T-helper 9 cell (primary cell): Measurements from ENCODE around the gene SCGN.

Experiments used
- DNase-seq: peaks from one replicate; pipeline ENCODE4 v3.0.0-alpha.2; 2020

Gene SCGN

GRCh38 chr6:25640891-25641290 lies 11.1 kb upstream of the SCGN start:
- DNase-seq, result no peak

DNA sequence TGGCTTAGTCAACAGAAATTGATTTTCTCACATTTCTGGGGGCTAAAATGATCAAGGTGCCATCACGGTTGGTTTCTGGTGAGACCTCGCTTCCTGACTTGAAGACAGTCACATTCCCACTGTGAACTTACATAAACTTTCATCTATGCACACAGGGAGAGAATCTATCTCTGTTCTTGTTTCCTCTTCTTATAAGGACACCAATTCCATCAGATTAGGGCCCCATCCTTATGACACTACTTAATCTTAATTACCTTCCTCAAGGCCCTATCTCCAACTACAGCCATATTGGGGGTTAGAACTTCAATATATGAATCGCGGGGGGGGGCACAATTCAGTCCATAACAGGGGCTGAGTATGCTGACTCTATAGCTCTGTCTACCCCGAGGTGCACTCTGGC lies 10.6 kb upstream of the SCGN start:
- DNase-seq, result no peak

- no peak for DNase-seq
Observed at GRCh38 chr6:25641940-25642666, 9.9 kb upstream of the SCGN start.

GRCh38 chr6:25642667-25643328 lies 9.2 kb upstream of the SCGN start:
- DNase-seq, result no peak

- DNase-seq, result no peak
Observed at GRCh38 chr6:25645916-25646315, 6.1 kb upstream of the SCGN start.

DNA sequence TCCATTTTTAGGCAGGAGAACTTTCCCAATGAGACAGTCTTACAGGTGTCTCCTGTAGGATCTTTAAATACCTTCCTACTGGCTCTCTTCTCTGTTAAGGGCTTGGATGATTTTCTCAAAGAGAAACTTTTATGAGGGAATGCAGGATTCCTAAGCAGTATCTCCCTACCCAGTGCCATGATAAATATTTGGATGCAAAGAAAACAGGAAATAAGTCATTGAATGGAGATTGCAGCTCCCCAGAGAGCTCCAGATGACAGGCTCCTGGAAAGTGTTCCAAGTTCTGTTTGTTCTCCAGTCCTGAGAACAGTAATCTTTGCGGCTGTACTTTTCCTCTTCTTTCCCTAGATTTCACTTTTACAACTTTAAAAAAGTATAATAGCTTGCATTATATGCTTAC lies 2.4 kb upstream of the SCGN start:
- no peak for DNase-seq

DNA sequence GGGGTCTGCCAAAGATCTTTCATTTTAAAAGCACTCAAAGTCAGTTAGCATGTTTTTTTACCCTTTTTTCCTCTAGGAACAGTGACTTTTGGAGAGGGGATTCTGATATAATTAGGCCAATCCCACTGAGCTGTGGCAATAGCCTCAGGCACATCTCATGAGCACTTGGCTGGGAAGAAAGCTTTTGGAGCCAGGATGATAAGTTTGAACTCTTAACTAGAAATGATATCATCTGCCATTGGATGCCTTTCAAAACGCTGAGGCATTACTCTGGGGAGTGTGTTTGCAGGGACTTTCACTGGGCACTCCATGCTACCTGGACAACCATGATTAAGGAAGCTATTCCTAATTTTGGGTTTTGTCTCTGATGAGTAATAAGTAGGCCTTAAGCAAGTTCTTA lies 3.7 kb downstream of the SCGN start:
- DNase-seq, result no peak

DNA sequence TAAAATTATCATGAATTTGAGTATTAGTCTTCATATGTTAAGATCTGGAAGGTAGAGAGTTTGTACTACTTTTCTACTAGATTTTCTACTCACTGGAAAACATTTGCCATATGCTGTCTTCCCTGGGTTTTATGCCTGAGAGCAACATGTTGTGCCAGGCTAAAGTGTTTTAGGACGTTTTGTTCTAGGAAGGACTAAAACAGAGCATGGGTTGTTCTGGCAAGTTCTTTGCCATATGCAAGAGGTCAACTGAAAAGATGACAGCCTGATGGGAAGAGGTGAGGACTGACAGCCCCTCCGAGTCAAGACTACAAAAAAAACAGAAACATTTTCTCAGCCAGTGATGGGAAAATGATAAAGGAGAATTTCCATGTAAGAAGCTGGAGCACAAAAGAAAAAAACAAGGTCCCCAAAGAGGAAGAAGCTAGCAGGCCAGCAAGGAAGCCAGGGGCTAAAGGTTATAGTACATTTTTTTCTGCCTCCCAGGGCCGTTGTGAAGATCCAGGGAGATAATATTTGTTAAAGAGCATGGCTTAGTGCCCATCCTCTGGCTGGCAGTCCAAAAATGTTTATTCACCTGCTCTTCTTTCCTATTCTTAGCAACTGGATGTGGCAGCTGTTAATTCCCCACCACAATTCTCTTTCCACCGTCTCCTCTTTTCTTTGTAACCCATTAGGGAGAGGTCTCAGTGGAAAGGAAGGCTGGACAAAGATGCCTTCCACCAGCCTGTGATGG lies 7.8 kb downstream of the SCGN start:
- no peak for DNase-seq

DNA sequence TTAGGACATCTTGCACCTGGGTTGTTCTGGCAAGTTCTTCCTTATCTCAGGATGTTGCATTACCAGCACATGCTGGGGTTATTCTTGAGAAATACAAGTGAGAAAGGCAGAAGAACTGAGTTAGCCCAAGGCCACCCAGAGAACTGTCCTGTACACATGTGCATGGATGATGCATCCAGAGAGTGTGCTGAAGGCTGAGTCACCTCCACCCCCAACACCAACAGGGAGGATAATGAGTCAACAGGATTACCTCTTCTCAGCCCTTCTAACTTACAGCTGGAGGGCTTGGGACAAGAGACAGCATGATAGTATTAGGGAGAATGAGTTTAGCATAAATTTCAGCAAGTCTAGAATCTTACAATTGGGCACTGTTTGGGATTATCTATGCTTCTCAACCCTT lies 8.5 kb downstream of the SCGN start:
- no peak for DNase-seq

DNA sequence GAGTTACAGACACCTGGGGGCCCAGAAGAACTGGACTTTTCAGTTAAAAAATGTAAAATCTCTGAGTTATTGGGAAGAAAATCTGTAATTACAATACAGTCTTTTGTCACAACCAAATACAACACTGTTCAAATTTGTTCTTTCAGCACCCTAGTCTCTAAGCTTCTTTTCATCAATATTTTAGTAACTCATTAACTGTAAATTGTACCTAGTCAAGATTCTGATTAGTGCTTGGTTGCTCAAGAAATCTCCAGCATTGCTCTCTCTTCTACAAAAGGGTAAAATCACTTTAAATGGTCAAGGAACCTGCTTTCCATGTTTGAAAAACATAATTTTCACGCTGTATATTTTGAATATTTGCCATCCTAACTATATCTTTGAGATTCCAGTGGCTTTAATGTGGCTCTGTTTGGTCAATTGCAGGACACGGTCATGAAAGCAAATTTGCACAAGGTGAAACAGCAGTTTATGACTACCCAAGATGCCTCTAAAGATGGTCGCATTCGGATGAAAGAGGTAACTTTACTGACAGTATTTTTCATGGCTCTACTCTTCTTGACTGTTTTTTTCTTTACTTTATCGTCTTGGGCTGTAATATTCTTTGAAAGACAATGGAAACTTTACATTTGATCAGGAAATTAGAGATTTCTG lies 9.2 kb downstream of the SCGN start:
- no peak for DNase-seq

DNA sequence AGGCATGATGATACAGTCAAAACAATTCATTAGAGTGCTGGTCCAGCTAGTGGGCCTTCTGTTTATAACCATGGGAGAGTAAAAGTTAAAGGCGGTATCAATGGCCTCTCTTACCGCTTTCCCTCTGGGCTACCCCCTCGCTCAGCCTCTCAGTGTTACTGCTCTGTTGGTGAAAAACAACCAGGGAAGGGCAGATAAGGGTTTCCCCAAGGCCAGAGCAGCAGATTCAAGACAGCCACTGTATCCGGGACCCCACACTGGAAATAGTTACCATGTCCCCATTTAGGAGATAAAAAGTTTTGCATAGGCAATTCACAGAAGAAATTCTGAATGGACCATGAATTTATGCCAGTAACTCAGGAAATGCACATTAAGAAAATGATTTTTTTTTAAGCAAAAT lies 13.4 kb downstream of the SCGN start:
- DNase-seq, result no peak

DNA sequence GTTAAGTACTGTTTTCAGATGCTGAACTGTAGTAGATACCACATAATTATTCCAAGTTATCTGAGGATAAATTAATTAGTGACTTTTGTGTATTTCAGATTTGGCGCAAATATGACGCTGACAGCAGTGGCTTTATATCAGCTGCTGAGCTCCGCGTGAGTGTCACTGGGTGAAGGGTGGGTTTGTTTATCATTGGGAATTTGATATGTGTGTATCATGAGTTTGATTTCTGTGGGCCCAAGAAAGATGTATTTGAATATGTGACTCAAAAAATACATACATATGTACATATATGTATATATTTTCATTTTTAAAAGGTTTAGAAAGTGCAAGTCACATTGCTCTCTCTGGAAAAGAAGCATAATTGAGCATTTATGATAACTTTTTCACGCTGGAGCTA lies 17.4 kb downstream of the SCGN start:
- DNase-seq, result no peak

GRCh38 chr6:25670208-25670607 lies 18.2 kb downstream of the SCGN start:
- DNase-seq, result no peak

GRCh38 chr6:25670793-25671513 lies 18.9 kb downstream of the SCGN start:
- no peak for DNase-seq

GRCh38 chr6:25671652-25672051 lies 19.6 kb downstream of the SCGN start:
- no peak for DNase-seq

- no peak for DNase-seq
Observed at GRCh38 chr6:25675167-25675566, 23.2 kb downstream of the SCGN start.

DNA sequence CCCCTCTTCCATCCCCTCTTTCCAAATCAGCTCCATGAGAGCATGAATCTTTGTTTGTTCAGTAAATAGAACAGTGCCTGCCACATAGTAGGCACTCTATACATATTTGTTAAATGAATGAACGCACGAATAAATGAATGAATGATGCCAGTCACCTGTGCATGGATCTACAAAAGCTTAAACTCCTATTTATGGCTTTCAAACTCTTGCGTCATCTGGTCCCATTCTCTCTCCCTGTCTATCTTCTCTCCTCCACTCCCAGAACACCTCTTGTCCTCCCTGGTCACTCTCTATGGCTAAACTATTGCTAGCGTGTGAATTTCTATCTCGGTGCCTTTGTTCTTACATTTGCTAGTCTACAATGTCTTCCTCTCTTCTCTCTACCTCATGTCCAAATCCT lies 24.8 kb downstream of the SCGN start:
- DNase-seq, result no peak

DNA sequence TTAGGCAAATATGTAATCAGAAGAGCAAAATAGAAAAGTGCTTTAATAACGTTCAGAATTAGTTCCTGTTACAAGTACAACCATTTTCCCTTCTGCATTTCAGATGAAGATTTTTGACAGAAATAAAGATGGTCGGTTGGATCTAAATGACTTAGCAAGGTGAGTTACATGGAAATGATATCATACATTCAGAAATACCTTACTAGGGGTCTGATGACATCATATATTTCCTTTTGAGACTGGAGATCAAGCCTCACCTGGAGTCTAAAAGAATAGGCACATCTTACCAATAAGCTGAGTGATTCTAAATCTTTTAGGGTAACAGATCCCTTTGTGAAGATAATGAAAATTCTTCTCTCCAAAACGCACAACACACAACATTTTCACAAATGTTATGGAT lies 29.8 kb downstream of the SCGN start:
- no peak for DNase-seq

- no peak for DNase-seq
Observed at GRCh38 chr6:25682324-25682723, 30.3 kb downstream of the SCGN start.

- DNase-seq, result no peak
Observed at GRCh38 chr6:25684565-25684964, 32.5 kb downstream of the SCGN start.

DNA sequence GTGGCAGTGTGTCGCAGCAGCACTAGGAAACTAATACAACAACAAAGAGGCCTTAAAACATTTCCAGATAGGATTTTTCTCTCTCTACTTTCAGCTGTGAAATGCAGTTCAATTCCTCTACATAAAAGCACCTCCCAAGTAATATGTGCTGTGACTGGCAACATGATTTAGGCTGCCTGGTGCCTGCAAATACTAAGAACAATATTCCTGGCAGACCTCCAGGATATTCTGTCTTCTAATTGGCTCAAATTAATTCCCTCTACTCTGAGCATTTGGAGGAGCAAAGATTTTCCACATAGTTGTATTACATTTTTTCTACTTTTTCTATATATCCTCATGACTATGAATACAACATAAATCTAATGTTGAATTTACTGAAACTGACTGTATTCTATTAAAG lies 33.2 kb downstream of the SCGN start:
- DNase-seq, result no peak

- DNase-seq, result no peak
Observed at GRCh38 chr6:25685896-25686295, 33.9 kb downstream of the SCGN start.

- no peak for DNase-seq
Observed at GRCh38 chr6:25686856-25687255, 34.8 kb downstream of the SCGN start.
